ENCODE data around the gene ZFAND4. TPM values are rescaled to one million over a fixed set of nuclear protein-coding genes. Genes with fewer than 3 reads are reported as not detected.

Gene ZFAND4
- total RNA-seq, 1 experiment from 2014 or later, result 18.3 TPM

- no peak for TF ChIP-seq USF2 (CRISPR knock-in tag; IDR thresholded peaks at IDR 0.05)
- TF ChIP-seq GRHL2 (CRISPR knock-in tag; IDR thresholded peaks at IDR 0.05; ENCODE audit: insufficient replicate concordance, severe bottlenecking), result no peak
- no peak for TF ChIP-seq HMGXB4 (CRISPR knock-in tag; IDR thresholded peaks at IDR 0.05)
- no peak for TF ChIP-seq ZNF512 (CRISPR knock-in tag; IDR thresholded peaks at IDR 0.05; ENCODE audit: borderline replicate concordance)
- TF ChIP-seq ZNF532 (CRISPR knock-in tag; IDR thresholded peaks at IDR 0.05; ENCODE audit: borderline replicate concordance), result no peak
- no peak for TF ChIP-seq FOXP1 (CRISPR knock-in tag; IDR thresholded peaks at IDR 0.05; ENCODE audit: borderline replicate concordance)
- no peak for TF ChIP-seq MAX (CRISPR knock-in tag; IDR thresholded peaks at IDR 0.05)
- TF ChIP-seq ZNF671 (CRISPR knock-in tag; IDR thresholded peaks at IDR 0.05), result no peak
- no peak for TF ChIP-seq E2F5 (CRISPR knock-in tag; IDR thresholded peaks at IDR 0.05)
- no peak for TF ChIP-seq NFE2L1 (CRISPR knock-in tag; IDR thresholded peaks at IDR 0.05)
- TF ChIP-seq GTF2I (CRISPR knock-in tag; conservative IDR thresholded peaks at IDR 0.05), result no peak
- no peak for TF ChIP-seq EMX1 (CRISPR knock-in tag; IDR thresholded peaks at IDR 0.05)
- no peak for TF ChIP-seq FOXP4 (CRISPR knock-in tag; IDR thresholded peaks at IDR 0.05)
- TF ChIP-seq CBFB (CRISPR knock-in tag; IDR thresholded peaks at IDR 0.05; ENCODE audit: low read depth), result no peak
- TF ChIP-seq ZNF138 (CRISPR knock-in tag; conservative IDR thresholded peaks at IDR 0.05), result no peak
- no peak for TF ChIP-seq SMAD4 (CRISPR knock-in tag; IDR thresholded peaks at IDR 0.05)
- no peak for TF ChIP-seq NFYB (CRISPR knock-in tag; conservative IDR thresholded peaks at IDR 0.05; ENCODE audit: low read depth)
- TF ChIP-seq ATF6 (CRISPR knock-in tag; IDR thresholded peaks at IDR 0.05), result no peak
- no peak for TF ChIP-seq SOX15 (CRISPR knock-in tag; IDR thresholded peaks at IDR 0.05)
- DNase-seq (ENCODE audit: low spot score) (no peak), ATAC-seq (peak; percentile 30; the same call in 1 of the 2 replicates)
- Mint-ChIP-seq H3K36me3 (peaks cover 4% of the 10 kb centered on the region), H3K4me3 (no peak overlapping the region), H3K4me1 (peaks cover 15% of the 10 kb centered on the region), H3K9me3 (peaks cover 12% of the 10 kb centered on the region), H3K27me3 (ENCODE audit: low read depth) (no peaks in the 10 kb centered on the region), H3K27ac (peak overlapping the region; percentile 63)
- CTCF ChIA-PET, result interaction anchor here (1.0 kb wide), 1 partner anchor 116 kb away, joined by 3 read pairs; no protein-coding TSS in a partner anchor
- POLR2A ChIA-PET, result no interaction called here
Measured at GRCh38 chr10:45580371-45581215, 92.0 kb downstream of the ZFAND4 start.
